GM04504 (cell line): ENCODE measurements around the gene HIF1AN.

ENCODE experiments used
- DNase-seq: peaks from one replicate; pipeline ENCODE4 v3.0.0-alpha.2; 2012; ENCODE audit warnings: low read depth

Gene HIF1AN

GRCh38 chr10:100522107-100522801 is 13.5 kb upstream of the HIF1AN start:
- no peak for DNase-seq

GRCh38 chr10:100522945-100523344 is 12.8 kb upstream of the HIF1AN start:
- DNase-seq, result no peak

GRCh38 chr10:100524206-100524605 is 11.5 kb upstream of the HIF1AN start:
- DNase-seq, result no peak

GRCh38 chr10:100524638-100525037 is 11.1 kb upstream of the HIF1AN start:
- no peak for DNase-seq

DNA sequence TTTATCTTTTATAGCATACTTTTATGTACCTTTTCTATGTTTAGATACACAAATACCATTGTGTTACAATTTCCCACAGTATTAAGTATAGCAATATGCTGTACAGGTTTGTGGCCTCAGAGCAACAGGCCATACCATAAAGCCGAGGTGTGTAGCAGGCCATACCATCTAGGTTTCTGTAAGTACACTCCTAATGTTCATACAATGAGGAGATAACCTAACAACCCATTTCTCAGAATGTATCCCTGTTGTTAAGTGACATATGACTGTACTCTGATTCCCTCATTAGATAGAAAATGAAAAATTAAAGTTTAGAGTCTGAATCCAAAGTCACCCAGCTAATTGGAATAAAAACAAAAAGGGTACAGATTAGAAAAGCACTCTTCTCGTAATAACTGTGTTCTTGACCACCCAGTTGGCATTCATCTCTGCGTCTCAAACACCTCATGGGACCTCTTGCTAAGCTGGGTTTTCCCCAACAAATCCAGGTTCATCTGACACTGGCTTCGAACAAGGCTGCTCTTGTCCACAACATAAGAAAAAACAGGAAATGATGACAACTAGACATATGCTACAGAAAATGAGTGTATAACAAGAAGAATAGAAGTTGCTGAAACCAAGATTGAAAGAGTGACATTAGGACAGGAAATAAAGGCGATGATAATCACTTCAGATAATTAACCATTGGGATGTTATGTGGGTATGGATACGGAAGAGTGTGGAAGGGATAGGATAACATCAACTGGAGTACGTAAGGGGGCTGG is 7.4 kb upstream of the HIF1AN start:
- no peak for DNase-seq

GRCh38 chr10:100528921-100529474 is 6.7 kb upstream of the HIF1AN start:
- no peak for DNase-seq

- DNase-seq, result peak; percentile 51
These were observed 6.1 kb upstream of the HIF1AN start, which contains the start of gene NDUFB8 for GRCh38 chr10:100529475-100530298. Gene NDUFB8 (minus strand): TSS chr10:100529871. CDS start chr10:100529851, 20 bp downstream.

GRCh38 chr10:100531761-100532160 is 4.0 kb upstream of the HIF1AN start:
- no peak for DNase-seq

GRCh38 chr10:100534726-100535125 is 1.0 kb upstream of the HIF1AN start:
- no peak for DNase-seq

DNA sequence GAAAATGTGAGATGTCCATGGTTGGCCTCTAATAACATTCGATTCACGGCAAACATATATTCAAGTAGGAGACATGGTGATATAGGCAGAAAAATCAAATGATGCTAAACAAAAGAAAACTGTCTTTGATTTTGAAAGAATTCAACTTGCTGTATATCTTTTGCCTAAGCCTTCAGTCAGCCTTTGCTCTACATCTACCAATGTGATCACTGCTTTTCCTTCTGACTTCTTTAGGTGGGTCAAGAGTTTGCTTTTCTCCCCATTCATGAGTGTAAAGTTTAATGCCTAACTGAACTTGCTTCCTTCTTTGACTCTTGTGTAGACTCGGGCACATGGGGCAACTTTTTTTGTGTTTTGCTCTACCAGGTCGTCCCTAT is 417 bp upstream of the HIF1AN start:
- DNase-seq, result no peak

- DNase-seq, result no peak
These were observed 1.7 kb downstream of the HIF1AN start for GRCh38 chr10:100537475-100537874.

- no peak for DNase-seq
These were observed 9.2 kb downstream of the HIF1AN start for GRCh38 chr10:100544950-100545349.

- DNase-seq, result no peak
These were observed 15.5 kb downstream of the HIF1AN start for GRCh38 chr10:100551196-100551595.

DNA sequence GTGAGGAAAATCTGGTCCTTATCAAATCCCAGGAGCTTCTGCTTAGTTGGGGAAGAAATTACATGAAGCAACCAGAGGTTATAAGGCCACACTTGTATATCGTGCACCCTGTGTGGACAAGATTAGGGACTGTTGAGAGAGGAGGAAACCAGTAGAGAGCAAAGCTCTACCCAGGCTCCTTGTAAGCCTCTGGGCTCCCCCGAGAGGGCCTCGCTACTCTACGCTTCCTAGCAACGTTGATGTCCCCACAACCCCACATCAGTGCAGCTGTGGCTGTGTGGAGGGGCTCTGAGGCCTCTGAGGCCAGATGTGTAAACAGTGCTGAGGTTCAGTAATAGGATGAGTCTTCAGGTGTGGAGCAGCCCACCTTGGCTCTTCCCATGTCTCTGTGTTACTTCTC is 16.0 kb downstream of the HIF1AN start:
- DNase-seq, result no peak

GRCh38 chr10:100553929-100554328 is 18.2 kb downstream of the HIF1AN start:
- no peak for DNase-seq

DNA sequence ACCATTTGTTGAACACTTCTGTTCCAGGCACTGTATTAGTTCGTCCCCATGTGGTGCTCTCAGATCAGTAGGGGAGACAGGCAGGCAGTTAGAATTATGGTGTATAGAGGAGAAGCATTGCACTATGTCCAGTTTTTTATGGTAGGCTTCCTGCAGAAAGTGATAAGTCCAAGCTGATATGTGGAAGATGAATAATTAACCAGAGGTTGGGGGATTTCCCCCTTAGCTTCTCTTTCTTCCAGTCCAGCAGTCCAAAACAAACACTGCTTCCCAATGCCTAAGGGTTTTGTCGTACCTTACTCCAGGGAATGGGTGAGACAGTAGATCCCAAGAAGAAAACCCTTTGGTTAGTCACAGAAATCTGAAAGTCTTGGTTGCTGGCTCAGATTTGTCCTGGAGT is 19.2 kb downstream of the HIF1AN start:
- no peak for DNase-seq

DNA sequence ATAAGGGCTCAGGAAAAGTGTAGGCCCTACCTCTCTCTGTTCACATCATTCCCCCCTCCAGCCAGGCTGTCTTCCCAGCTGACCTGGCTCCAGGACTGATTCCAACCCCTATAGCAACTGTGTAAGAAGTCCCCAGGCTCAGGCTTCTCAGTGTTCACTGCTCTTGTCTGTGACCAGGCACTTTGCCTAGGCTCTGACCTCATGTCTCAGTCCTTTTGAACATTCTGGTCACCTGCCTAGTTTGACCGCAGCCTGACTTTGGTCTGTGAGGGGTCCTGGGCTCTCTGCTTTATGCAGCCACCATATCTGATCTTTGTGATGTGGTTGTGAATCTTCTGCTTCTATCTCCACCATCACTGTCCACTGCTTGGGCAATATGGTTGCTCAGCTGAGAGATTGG is 24.5 kb downstream of the HIF1AN start:
- no peak for DNase-seq

- no peak for DNase-seq
These were observed 25.3 kb downstream of the HIF1AN start for GRCh38 chr10:100561005-100561404.

DNA sequence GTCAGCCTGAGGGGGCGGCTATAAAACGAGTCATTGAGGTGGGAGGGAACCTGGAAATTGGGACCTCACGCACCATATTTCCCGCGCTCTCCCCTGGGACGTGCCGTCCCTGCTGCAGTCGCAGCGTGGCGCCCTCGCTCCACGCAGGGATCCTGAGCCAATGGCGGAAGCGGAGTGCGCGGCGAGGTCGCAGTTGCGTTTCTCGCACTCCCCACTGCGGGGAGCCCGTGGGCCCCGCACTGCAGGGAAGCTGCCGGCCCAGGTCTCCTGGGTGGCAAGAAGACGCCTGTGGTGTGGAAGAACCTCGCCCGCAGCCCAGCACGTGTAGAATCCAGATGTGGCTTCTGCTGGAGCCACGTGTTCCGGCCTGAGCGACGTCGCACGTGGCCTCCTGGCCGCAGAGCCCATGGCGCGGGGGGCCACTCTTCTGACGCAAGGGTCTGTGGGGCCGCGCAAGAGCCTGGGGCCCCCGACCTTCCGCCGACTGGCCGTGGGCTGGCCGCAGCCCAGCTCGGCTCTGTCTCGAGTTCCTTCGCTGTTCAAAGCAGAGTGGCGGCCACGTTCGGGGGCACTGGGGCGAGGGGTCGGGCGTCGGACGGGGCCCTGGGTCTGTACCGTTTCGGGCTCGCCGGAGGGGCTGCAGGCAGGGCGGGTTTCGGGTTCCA is 26.4 kb downstream of the HIF1AN start:
- peak; percentile 13 for DNase-seq

- DNase-seq, result no peak
These were observed 29.7 kb downstream of the HIF1AN start for GRCh38 chr10:100565206-100565985.

- no peak for DNase-seq
These were observed 30.8 kb downstream of the HIF1AN start for GRCh38 chr10:100566561-100566960.
